ENCODE measurements around the gene ACTL10. TPM values are rescaled to one million over a fixed set of nuclear protein-coding genes. Genes with fewer than 3 reads are reported as not detected.

ACTL10 gene
- total and polyA plus RNA-seq, 11 donors, result 0.13 to 1.1 (median 0.36) TPM

- TF ChIP-seq, protein P1, sequence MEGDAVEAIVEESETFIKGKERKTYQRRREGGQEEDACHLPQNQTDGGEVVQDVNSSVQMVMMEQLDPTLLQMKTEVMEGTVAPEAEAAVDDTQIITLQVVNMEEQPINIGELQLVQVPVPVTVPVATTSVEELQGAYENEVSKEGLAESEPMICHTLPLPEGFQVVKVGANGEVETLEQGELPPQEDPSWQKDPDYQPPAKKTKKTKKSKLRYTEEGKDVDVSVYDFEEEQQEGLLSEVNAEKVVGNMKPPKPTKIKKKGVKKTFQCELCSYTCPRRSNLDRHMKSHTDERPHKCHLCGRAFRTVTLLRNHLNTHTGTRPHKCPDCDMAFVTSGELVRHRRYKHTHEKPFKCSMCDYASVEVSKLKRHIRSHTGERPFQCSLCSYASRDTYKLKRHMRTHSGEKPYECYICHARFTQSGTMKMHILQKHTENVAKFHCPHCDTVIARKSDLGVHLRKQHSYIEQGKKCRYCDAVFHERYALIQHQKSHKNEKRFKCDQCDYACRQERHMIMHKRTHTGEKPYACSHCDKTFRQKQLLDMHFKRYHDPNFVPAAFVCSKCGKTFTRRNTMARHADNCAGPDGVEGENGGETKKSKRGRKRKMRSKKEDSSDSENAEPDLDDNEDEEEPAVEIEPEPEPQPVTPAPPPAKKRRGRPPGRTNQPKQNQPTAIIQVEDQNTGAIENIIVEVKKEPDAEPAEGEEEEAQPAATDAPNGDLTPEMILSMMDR (IDR thresholded peaks at IDR 0.05), result peak in 10 of 12 donors; percentile 29 to 72 (median 47)
- peak in 1 of 2 donors; percentile 20 for TF ChIP-seq POLR2A (IDR thresholded peaks at IDR 0.05)
- DNase-seq (peak; percentile 97 to 98 (median 97)), ATAC-seq (peak; percentile 97 to 99 (median 99))
- 2 to 17% (median 6%) methylated on average over 10 to 101 of the region's 101 CpGs for WGBS, 4 donors
- Histone ChIP-seq H3K4me3 (peak within 1 kb of the TSS in 10 of 12 donors; percentile 24 to 73 (median 42)), H3K9me3 (no peaks in the 10 kb centered on the region), H3K27me3 (no peaks in the 10 kb centered on the region), H3K27ac (peak within 1 kb of the TSS in 7 of 12 donors; percentile 12 to 70 (median 17)), H3K36me3 (no peaks in the 10 kb centered on the region), H3K4me1 (peaks cover 0 to 35% (median 14%) of the 10 kb centered on the region in 12 donors)
- intact Hi-C loops (cut with DNase I), result loop anchor here in 3 of 10 donors (5.0 to 10.0 kb wide), 2 partner anchors 36 to 308 kb away; partner anchors contain the start of genes PXMP4 (in 3 of the 3) and RALY (in 1 of the 3)
Observed at GRCh38 chr20:33686100-33686983, 19.6 kb downstream of the ACTL10 start, which contains the start of gene E2F1. Gene E2F1 (minus strand): TSS chr20:33686385. CDS start chr20:33686264, 121 bp downstream.

GRCh38 chr20:33686984-33687366, 20.2 kb downstream of the ACTL10 start:
- no peaks in the 10 kb centered on the region for H3K9me3 ChIP-seq
- WGBS, 4 donors, result 82 to 85% (median 83%) methylated on average over 14 of the region's 14 CpGs
- no peak for ATAC-seq
- TF ChIP-seq, protein P1 (IDR thresholded peaks at IDR 0.05), result no peak
- no peak for TF ChIP-seq POLR2A (IDR thresholded peaks at IDR 0.05)
- intact Hi-C loops (cut with DNase I), result loop anchor here in 3 of 10 donors (5.0 to 10.0 kb wide), 2 partner anchors 35 to 308 kb away; partner anchors contain the start of genes PXMP4 (in 3 of the 3) and RALY (in 1 of the 3)
- peak overlapping the region in 8 of 12 donors; percentile 24 to 73 (median 42) for H3K4me3 ChIP-seq
- peaks cover 0 to 35% (median 14%) of the 10 kb centered on the region in 12 donors for H3K4me1 ChIP-seq
- no peak for DNase-seq
- H3K27ac ChIP-seq, result peak overlapping the region in 7 of 12 donors; percentile 12 to 70 (median 17)
- H3K36me3 ChIP-seq, result no peaks in the 10 kb centered on the region
- H3K27me3 ChIP-seq, result no peaks in the 10 kb centered on the region

DNA sequence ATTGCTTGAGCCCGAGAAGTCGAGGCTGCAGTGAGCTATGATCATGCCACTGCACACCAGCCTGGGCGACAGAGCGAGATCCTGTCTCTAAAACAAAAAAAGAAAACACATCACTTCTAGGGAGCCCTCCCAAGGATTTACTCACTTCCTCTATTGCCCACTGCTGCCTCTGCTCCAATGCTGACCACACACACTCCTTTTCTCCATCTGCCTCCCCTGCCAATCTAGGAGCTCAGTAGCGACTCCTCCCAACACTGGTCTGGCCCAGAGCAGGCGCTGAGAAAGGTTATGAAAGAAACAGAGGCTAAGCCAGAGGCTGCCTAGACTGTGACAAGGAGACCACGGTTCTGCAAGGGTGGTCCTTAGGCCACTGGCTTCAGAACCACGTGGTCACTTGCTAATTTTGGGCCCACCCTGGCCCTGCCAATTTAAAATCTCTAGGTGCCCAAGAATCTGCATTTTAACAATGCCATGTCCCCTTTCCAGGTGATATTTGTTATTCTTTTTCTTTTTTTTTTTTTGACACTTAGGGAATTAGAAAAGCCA, 20.7 kb downstream of the ACTL10 start:
- whole genome bisulfite sequencing, 4 donors, result 70 to 78% (median 75%) methylated on average over 8 of the region's 8 CpGs
- intact Hi-C loops (cut with DNase I), result loop anchor here in 3 of 10 donors (5.0 to 10.0 kb wide), 2 partner anchors 35 to 307 kb away; partner anchors contain the start of genes PXMP4 (in 3 of the 3) and RALY (in 1 of the 3)

More for the DNA sequence above, 20.7 kb downstream of the ACTL10 start:
- H3K4me1 ChIP-seq, result peaks cover 0 to 35% (median 14%) of the 10 kb centered on the region in 12 donors
- ATAC-seq (no peak), DNase-seq (no peak)
- no peak overlapping the region for H3K4me3 ChIP-seq
- no peaks in the 10 kb centered on the region for H3K27me3 ChIP-seq
- no peak for TF ChIP-seq POLR2A (IDR thresholded peaks at IDR 0.05)
- TF ChIP-seq, protein P1 (IDR thresholded peaks at IDR 0.05), result no peak
- H3K36me3 ChIP-seq, result no peaks in the 10 kb centered on the region
- H3K9me3 ChIP-seq, result no peaks in the 10 kb centered on the region
- H3K27ac ChIP-seq, result peak overlapping the region in 2 of 12 donors; percentile 17 to 70
